Measurements from ENCODE around the gene NKD2.
"Not testable (repeated sequence)": the region's sequence is repeated elsewhere in the genome, so short reads cannot be mapped to it uniquely, and the experiment has no call there.

Gene NKD2

DNA sequence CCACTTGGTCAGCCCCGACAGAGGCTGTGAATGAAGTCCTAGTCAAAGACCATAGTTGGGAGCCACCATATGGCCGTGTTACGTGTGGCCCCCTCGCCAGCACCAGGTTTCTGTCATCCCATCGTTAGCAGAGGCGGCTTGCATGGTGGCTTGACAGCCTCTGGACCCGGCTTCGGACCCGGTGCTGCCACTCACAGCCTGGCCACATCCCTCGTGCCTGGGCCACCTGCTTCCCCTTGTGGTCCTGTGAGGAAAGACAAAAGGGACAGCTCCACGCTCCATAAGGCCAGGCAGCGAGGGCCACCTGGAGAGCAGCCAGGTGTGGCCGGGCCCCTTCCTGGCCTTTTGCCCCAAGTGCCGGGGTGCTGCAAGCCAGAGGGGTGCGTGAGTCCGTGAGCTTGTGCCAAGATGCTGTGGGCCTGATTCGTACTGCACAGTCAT is 6.2 kb downstream of the NKD2 start:
- DNase-seq, result no peak

DNA sequence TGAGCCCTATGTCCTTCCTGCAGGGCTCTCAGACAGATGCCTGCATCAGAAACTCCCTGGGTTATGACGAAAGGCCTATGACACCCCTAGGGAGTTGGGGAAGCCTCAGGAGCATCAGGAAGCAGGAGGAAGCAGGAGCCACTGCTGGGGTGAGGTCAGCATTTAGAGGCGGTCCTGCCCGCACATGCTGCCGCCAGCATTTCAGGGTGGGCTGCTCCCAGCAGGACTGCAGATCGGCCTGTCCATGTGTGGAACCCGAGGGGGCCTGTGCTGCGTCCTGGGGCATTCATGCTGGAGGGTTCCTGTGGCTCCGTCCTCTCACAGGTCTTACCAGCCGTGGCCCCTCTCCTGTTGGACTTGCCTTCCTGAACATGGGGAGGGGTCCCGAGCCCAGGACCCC is 6.9 kb downstream of the NKD2 start:
- DNase-seq, result no peak

DNA sequence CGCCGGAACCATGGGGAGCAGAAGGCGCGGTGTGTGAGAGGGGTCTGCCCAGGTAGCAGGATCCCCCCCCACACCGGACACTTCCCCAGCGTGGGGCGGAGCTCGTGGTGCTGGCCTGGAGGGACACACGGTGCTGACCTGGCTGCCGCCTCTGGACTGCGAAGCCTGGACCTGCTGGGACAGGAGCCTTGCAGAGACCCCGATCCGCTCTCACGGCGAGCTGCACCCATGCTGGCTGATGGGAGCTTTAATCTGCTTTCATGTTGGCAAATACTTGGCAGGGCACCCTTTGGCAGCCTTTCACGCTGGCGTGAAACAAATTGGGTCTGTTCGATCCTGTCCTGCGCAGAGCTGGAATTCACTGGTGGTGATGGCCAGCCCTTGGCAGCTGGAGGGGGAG is 7.4 kb downstream of the NKD2 start:
- DNase-seq, result no peak

DNA sequence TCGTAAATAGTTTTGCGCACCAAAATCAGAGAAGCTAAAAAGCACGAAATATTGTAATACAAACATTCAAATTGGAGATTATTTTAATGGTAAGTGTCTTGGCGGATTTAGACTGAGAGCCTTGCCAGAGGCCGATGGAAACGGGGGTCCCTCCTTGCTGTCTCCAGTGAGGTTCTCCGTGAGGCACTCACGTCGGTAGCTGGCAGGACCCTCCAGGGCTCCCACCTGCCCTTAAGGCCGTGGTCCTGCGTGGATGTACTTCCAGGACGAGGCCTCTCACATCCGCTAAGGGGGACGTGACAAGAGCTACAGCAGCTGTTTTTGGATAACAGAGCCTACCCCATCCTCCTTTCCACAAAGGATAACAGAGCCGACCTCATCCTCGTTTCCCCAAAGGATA is 7.9 kb downstream of the NKD2 start:
- DNase-seq, result no peak

DNA sequence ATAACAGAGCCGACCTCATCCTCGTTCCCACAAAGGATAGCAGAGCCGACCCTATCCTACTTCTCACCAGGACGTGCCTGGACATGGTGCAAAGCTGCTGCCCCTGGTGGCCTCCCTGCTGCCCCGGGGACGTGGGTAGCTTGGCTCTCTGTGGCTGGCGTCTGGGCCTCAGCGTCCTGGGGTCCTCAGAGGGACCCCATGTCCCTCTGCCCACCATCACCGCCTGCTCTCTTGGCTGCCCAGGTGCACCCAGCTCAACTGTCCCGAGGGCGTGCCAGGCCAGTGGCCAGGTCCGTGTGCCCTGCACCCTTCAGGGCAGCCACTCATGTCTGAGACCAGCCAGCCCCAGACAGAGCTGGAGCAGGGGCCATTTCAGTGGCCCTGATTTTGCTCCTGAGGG is 8.5 kb downstream of the NKD2 start:
- DNase-seq, result no peak

DNA sequence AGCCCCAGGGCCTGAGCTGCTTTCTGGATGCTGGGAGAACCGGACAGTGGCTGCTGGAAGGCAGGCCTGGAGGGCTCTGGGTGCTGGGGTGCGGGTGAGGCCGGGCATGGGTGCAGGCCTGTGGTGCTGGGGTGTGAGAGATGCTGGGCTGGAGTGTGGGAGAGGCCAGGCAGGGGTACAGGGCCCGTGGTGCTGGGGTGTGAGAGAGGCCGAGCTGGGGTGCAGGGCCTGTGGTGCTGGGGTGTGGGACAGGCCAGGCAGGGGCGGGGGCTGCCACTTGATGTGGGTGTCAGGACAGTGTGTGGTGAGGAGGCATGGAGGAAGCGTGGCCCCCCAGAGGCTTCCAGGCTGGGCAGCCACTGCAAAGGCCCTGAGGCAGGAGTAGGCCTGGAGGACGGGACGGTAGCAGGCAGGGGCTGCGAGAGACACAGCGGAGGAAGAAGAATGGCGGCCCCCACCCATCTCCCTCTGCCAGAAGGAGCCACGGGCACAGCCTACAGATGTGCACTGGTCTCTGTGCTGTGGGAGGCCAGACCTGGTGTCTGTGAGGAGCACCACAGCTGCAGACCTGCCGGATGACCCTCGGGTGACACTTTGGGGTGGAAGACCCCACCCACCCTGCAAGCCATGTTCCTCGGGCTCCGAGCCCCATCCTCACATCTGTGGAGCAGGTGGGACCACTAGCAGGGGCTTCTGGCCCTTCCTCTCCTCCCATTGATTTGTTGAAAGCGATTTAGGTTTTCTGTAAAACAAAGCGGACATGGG is 9.3 kb downstream of the NKD2 start:
- DNase-seq, result no peak

DNA sequence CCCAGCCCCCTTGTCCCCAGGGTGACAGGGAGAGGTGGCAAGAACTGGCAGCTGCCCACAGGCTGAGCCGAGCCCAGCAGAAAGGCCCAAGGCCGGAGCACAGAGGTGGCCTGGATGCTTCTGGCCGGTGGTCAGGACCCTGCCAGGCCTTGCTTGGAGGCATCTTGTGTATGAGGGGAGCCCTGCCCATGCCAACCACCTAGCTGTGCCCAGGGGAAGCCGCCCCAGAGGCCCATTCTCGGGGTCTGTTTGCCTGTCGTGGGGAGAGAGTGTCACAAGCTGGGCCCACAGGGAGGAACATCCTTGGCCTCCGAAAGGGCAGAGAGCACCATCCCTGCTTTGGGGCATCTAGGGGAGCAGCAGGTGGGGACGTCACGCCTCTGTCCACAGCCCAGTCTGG is 10.0 kb downstream of the NKD2 start:
- DNase-seq, result no peak

DNA sequence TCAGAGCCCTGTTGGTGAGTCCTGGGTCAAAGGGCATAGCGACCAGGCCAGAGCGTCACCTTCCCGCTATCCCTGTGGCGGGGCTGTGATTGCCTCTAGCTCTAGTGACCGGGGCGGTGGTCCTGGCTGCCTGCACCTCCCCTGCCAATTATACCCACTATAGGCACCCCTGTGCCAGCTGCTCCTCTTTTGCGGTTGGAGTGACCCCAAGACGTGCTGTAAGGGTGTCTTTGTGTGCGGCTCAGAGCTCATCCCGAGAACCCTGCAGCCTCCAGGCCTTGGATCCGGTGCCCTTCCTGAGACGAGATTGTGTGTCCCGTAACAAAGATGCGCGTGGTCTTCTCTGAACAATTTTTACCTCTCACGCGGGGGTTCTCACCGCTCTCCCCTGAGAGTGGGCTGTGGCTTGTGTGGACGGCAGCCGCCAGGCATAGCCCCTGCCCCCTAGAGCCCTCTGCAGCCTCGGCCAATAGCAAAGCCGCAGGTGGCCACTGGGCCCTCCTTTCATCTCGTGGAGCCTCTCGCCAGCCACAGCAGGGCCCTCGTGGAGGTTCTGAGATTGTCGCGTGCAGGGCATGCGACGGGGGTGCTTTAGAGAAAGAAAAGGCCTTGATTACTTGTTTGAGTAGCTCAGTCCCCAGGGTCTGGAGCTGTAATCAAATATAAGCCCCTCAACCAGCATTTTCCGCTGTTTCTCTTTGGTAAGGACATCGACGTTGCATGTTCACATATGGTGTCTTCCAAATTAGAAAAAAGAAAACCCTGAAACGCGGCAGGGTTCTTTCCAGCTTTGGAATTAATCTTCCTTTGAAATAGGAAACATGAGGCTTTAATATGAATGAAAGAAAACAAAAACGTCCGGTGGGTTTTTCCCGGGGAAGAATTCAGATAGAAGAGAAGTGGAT is 10.7 kb downstream of the NKD2 start:
- DNase-seq, result no peak

DNA sequence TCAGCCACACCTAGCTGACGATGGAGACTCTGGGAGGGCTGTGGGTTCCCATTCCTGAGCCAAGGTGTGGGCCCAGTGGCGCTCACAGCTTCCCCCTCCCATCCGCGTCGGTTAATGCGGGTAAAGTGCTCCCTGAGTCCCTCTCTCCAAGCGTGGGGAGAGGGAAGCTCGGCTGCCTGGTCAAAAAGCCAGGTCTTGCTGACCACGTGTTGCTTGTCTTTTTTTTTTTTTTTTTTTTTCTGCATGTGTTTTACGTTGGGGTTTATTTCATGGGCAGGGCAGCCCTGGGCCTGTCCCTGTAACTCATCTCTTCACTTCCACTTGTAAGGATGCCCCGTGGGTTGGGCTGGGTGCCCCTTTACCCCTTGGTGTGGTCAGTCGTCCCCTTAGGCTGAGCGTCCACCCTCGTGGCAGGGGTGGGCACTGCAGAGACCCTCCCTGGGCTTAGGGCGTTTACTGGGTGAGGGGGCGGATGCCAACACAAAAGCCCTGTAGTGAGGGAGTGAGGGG is 11.9 kb downstream of the NKD2 start:
- no peak for DNase-seq

DNA sequence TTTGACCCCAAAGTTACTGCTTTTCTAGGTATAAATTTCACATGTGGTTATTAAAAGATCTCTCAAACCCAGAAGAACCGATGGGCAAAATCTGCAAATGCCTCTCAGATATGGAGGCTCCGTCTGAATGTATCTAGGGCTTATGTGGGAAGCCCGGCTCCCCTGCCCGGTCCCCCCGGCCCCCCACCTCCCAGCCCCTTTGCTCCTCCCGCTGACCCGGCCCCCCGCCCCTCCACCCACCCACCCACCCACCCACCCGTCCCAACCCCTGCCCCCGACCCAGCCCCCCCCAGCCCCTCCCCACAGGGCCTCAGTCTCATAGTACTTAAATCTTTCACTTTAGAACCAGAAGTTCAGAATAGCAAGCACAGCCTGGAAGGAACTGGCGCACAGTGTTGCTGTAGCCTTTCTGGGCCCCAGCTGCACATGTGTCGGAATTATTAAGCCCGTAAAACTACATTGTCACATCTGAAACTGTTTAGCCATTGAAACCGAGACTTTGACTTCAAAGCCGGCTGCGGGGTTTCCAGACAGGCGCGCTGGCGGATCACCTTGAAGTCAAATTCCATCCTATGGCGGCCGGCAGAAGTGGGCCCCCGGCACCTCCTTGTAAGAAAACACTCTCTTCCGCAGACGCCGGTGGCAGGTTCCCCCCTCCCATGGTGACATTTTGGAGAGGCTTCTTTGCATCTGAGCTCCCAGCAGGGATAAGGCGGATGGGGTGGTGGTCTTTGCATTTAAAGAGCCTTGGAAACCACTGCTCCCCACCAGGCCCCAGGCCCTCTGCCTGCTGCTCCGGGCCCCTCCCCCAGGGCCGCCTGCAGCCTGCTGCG is 12.8 kb downstream of the NKD2 start:
- DNase-seq, result no peak

DNA sequence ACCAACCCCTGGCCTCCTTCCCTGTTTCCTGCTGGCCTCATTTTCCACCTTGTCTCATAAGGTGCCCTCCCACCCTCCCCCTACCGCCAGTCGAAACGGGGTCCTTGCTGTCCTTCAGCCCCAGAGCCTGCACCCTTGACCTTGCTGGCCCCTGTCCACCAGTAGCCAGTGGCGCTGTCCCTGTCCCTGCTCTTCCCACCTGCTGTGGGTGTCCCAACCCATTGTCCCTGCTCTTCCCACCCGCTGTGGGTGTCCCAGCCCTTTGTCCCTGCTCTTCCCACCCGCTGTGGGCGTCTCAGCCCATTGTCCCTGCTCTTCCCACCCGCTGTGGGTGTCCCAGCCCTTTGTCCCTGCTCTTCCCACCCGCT is 13.4 kb downstream of the NKD2 start:
- DNase-seq, result not testable (repeated sequence)

DNA sequence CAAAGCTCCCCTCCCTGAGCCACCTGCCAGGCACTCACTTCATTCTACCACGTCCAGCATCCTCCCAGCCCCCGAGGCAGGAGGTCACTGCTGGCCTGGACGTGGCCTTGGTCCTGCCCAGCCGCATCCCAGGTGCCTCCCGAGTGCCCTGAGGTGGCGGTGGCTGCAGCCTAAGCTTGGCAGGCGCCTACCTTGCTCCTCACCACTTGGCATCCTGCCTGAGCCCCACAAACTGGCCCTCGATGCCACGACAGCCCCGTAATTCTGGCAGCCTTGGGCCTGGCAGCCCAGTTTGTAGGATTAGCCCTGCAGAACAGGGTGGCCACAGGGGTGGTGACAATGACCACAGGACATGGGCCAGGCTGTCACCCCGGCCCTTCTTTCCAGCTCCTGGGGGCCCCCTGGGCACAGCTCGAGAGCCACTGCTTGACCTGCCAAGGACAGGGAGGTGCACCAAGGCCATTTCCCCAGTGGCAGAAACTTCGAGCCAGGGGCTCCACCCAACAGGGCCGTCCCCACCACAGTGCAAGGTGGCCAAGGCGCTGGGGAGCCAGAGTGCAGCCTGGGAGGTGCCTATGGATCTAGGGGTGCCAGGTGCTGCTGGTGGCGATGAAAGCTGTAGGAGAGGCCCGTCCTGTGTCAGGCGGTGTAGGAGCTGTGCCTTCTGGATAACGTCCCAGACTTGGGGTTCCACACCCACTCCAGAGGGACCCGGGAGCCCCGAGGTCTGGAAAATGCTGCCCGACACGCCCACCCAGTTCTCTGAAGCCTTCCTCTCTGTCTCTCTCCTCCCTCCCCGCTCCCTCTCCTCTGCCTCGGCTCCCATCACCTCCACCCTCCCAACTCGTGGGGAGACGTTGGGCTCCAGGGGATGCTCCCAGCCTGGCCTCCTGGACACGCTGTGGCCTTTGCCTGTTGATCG is 18.4 kb downstream of the NKD2 start:
- DNase-seq, result no peak

DNA sequence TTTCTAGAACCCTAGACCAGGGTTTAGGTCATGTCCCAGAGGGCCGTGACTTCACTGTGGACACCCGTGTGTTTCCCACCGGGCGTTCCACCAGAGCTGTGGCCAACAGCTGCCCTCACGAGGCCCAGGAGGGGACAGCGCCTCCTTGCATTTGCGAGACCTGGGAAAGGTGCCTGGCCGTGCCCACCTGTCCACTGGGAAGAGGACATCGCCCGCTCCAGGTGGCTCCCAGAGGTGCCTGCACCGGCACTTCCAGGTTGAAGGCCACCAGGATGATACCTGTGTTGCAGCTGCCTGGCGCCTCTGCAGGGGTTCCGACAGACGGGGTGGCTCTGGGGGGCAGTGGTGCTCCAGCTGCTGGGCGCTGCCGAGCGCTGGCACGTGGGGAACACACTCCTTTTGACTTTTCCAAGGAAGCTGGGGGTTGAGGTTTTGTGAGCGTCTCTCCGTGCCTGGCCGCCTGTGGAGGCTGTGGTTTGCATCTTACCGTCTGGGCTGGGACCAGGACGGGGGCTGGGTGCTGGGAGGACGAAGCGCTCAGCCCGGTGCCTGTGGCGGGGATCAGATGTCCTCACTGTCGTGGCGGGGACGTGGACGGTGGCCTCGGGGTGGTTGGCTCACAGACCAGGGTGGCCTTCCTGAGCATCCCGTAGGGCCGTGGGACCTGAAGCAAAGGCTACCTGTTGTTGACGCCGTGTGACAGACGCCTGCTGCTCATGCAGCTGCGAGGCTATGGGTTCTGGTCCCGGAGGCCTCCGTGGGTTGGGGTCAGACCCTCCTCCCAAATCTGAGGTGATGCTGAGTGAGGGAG is 19.2 kb downstream of the NKD2 start:
- no peak for DNase-seq

DNA sequence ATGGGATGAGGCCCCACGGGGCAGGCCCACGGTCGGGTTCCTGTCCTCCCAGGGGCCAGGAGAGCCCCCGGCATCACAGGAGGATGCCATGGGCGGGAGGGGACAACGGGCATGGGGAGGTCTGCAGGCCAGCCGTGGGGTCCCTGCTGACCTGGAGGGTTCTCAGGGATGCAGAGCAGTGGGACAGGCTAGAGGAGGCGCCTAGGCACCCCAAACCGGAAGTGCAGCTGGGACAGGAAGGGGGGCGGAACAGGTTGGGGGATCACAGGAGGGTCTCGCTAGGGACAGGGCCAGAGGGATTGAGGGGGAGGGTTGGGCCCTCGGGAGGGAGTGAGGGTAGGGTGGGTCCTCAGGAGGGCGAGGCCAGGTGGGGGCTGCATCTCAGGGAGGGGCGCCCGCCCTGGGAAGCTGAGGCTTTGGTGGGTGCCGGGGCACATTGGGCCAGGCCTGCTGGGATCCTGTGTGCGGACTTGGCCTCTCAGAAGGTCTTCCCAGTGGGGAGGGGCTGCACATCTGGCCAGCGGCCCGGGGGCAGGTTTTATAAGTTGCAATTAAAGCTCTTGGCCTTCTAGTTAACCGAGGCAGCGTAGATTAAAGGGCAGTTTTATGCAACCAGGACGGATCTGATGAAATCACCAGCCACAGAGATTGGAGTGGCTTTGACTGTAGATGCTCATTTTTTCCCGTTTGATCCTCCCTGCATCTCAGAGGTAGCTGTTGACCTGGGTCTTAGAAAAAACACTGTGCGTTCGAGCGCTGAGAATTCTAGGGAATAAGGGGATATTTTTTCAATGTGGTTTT is 20.1 kb downstream of the NKD2 start:
- DNase-seq, result no peak

DNA sequence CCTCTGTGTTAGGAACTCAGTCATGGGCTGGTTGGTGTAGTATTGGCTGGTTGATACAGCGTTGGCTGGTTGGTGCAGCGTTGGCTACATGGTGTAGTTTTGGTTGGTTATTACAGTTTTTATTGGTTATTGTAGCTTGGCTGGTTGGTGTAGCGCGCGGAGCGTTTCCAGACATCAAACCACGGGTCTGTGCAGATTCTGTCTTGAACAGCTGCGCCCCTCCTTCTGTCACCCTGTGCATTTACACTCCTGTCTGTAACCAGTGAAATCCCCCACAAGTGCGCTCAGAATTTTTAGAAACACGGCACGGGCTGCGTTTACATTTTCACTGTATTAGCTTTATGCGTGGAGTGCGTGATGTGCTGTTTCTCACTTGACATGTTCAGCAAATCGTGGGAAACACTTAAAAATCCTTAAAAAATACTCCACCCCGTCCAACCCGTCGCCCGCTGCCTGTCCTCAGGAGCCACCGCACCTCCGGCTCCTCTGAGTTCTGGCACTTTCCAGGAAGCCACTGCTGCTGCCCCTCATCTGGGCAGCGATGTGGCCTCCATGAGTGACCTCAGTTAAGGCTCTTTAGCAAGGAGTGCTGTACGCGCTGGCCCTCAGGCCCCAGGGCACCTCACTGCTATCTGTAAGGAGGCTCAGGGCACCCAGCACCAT is 20.8 kb downstream of the NKD2 start:
- no peak for DNase-seq

DNA sequence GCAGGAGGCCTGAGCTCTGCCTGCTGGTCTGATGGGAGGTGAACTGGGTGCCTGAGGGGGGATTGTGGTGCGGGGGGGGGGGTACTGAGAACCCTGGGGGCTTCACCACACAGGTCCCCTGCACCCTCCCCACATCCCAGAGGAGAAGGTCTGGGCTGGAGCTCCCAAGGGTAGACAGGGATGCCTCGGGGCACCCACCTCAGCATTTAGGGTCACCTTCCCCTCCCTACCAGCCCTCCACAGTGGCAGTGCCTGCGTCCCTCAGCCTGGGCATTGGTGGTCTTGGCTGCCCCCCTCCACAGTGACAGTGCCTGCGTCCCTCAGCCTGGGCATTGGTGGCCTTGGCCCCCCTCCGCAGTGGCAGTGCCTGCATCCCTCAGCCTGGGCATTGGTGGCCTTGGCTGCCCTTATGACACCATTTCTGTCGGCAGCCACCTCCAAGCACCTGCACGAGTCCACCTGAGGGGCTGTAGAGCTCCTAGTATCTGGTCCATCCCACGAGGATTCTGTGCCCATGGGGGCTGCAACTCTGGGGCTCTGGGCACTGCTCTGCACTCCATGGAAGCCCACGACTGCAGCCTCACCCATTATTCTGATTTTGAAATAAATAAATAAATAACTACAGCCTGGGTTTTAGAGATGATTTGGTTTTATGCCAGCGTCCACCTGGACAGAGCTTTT is 21.5 kb downstream of the NKD2 start:
- no peak for DNase-seq

DNA sequence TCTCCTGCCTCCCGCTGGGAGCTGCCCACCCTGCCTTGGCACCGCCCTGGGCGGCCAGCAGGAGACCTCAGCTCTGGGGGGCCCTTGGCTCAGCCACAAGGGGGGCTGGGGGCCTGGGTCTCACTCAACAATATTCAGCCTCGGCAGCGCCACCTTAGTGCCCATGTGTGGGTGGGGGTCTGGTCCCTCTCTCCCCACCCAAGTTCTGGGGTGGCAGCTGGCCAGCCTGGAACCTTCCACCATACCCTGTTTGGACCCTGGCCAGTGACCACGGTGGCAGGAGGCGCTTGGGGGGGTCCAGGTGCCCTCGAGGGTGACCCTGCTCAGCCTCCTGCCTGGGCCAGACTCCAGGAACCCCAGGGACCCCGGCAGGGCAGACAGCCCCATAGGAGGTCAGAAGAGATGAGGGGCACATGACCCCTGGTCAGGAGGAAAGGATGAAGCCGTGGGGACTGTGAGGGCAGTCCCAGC is 22.2 kb downstream of the NKD2 start:
- no peak for DNase-seq

DNA sequence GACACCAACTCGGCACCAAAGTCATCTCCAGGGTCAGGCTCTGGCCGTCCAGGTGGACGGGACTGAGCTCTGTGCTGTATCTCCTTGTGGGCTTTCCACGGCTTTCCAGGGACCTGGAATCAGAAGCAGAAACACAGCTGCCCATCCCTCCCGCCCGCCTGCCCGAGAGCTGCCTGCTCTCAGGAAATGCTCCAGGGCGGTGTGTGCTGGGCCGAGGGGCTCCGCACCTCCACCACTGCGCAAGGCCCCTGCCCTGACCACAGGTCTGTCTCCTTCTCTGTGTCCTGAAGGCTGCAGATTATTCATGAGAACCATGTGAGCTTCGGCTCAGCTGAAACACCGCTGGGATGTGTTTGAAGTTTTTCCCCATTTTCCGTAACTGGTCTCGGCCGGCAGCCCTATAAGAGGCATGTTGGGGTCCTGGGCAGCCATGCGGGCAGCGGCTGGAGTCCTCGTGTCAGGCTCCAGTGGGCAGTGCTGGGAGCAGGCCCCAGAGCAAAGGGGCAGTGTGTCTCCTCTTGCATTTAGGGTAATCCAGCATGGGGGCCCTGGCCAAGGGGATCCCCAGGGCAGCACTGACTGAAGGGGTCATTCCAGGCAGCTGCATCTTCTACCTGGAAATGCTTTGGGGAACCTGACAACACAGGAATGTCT is 22.8 kb downstream of the NKD2 start:
- no peak for DNase-seq
